BLaER1 (cell line): Measurements from ENCODE around the gene SLC12A3.

Experiments
- H3K27ac ChIP-seq: shearing (Covaris generic); formaldehyde crosslinking; 2 replicates; pipeline ENCODE4 v1.8.1; 2022
- H3K27me3 ChIP-seq: shearing (Covaris generic); formaldehyde crosslinking; 2 replicates; pipeline ENCODE4 v1.8.1; 2022
- H3K36me3 ChIP-seq: shearing (Covaris generic); formaldehyde crosslinking; 2 replicates; pipeline ENCODE4 v1.8.1; 2022
- H3K4me1 ChIP-seq: shearing (Covaris generic); formaldehyde crosslinking; 2 replicates; pipeline ENCODE4 v1.8.1; 2022
- H3K4me2 ChIP-seq: shearing (Covaris generic); formaldehyde crosslinking; 2 replicates; pipeline ENCODE4 v1.8.1; 2022
- H3K4me3 ChIP-seq: shearing (Covaris generic); formaldehyde crosslinking; 2 replicates; pipeline ENCODE4 v1.8.1; 2022
- H3K9ac ChIP-seq: shearing (Covaris generic); formaldehyde crosslinking; 2 replicates; pipeline ENCODE4 v1.8.1; 2022
- H3K9me3 ChIP-seq: shearing (Covaris generic); formaldehyde crosslinking; 2 replicates; pipeline ENCODE4 v1.8.1; 2022
- H4K20me1 ChIP-seq: shearing (Covaris generic); formaldehyde crosslinking; 2 replicates; pipeline ENCODE4 v1.8.1; 2022
- Cebpa-rat ChIP-seq: shearing (Covaris generic); IDR thresholded peaks from 2 replicates; pipeline ENCODE4 v1.8.1; 2022

The SLC12A3 gene, protein sequence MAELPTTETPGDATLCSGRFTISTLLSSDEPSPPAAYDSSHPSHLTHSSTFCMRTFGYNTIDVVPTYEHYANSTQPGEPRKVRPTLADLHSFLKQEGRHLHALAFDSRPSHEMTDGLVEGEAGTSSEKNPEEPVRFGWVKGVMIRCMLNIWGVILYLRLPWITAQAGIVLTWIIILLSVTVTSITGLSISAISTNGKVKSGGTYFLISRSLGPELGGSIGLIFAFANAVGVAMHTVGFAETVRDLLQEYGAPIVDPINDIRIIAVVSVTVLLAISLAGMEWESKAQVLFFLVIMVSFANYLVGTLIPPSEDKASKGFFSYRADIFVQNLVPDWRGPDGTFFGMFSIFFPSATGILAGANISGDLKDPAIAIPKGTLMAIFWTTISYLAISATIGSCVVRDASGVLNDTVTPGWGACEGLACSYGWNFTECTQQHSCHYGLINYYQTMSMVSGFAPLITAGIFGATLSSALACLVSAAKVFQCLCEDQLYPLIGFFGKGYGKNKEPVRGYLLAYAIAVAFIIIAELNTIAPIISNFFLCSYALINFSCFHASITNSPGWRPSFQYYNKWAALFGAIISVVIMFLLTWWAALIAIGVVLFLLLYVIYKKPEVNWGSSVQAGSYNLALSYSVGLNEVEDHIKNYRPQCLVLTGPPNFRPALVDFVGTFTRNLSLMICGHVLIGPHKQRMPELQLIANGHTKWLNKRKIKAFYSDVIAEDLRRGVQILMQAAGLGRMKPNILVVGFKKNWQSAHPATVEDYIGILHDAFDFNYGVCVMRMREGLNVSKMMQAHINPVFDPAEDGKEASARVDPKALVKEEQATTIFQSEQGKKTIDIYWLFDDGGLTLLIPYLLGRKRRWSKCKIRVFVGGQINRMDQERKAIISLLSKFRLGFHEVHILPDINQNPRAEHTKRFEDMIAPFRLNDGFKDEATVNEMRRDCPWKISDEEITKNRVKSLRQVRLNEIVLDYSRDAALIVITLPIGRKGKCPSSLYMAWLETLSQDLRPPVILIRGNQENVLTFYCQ

DNA sequence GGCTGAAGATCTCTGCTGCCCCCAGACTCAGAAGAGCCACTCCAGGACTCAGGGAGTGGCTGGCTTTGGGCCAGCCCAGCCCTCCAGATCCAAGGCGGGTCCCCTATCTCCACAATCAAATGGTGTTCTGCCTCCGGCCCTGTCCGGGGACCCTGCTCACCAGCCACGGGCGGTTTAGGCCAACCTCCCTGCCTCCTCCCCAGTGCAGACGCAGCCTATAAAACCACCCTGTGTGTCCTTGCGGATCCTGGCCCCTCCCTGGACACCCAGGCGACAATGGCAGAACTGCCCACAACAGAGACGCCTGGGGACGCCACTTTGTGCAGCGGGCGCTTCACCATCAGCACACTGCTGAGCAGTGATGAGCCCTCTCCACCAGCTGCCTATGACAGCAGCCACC, at the start of gene SLC12A3:
Gene SLC12A3, plus strand, starts transcription at position 248 of the 400 bp plus-strand sequence. Its CDS starts 29 bp downstream, at position 277.
- TF ChIP-seq Cebpa-rat: no peak
- Histone ChIP-seq H3K4me2 (no peak within 1 kb of the TSS), H3K4me3 (no peak within 1 kb of the TSS), H3K9ac (no peak within 1 kb of the TSS), H4K20me1 (no peaks in the 10 kb centered on the region), H3K27me3 (no peaks in the 10 kb centered on the region), H3K36me3 (no peaks in the 10 kb centered on the region), H3K4me1 (peaks cover 75% of the 10 kb centered on the region), H3K9me3 (no peaks in the 10 kb centered on the region), H3K27ac (peak within 1 kb of the TSS; percentile 19; the same call in 1 of the 2 replicates)

DNA sequence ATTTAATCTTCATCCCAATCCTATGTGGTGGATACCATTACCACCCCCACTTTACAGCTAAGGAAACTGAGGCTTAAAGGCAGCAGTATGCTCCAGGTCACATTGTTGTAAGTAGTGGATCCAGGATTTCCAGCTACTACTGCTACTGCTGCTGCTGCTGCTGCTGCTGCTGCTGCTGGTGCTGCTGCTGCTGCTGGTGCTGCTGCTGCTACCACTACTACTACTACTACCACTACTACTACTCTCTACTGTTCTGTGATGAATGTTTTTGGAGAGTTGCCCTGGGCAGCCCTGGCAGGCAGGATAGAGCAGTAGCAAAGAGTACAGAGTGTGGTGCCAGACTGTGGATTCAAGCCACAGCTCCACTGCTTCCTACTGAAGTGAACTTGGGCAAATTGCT, 49.3 kb upstream of the SLC12A3 start:
- Histone ChIP-seq H3K9me3 (no peaks in the 10 kb centered on the region), H3K4me1 (no peaks in the 10 kb centered on the region), H3K27me3 (no peaks in the 10 kb centered on the region), H3K36me3 (peaks cover 66% of the 10 kb centered on the region), H3K27ac (no peak overlapping the region), H3K4me2 (no peak overlapping the region), H4K20me1 (peaks cover 33% of the 10 kb centered on the region; the same call in 1 of the 2 replicates), H3K4me3 (no peak overlapping the region), H3K9ac (no peak overlapping the region)
- TF ChIP-seq Cebpa-rat: no peak

DNA sequence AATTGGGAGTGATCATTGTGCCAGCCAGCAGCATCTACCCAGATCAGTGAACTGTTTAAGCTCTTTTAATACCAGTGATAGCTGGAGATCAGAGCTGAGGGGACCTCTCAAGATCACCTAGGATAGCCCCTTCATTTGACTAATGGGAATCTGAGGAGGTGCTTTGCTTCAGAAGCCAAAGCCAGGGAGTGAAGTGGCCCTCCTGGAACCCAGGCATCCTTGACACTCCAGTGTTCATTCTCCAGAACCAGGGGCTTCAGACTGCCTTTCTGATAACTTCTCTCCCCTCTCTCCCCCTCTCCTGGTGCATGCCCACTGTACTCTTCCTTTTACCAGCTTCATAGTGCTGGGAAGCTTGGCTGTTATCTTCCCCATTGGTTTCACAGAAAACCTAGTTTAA, 48.0 kb upstream of the SLC12A3 start:
- no peak overlapping the region for H3K9ac ChIP-seq
- H3K4me2 ChIP-seq: no peak overlapping the region
- H3K27me3 ChIP-seq: no peaks in the 10 kb centered on the region
- no peaks in the 10 kb centered on the region for H3K9me3 ChIP-seq
- peaks cover 33% of the 10 kb centered on the region; the same call in 1 of the 2 replicates for H4K20me1 ChIP-seq
- no peak for TF ChIP-seq Cebpa-rat
- H3K4me1 ChIP-seq: no peaks in the 10 kb centered on the region
- peaks cover 74% of the 10 kb centered on the region for H3K36me3 ChIP-seq
- no peak overlapping the region for H3K4me3 ChIP-seq
- H3K27ac ChIP-seq: no peak overlapping the region

DNA sequence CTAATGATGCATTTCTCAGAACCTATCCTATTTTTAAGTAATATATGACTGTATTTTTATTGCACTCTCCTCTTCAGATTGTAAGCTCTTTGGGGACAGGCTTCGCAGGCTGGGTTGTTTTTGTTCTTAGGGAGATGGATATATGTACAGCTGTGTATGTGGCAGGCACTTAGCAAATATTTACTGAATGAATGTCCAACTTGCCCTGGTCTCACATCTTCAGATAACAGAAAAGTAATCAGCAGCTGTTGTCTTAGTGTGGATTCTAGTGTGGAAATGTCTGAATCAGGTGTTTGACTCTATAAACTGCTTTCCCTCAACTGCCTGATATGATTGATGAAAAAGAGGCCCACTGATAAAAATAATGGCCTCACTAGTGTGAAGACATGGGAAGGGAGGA, 47.1 kb upstream of the SLC12A3 start:
- TF ChIP-seq Cebpa-rat: no peak
- Histone ChIP-seq H3K36me3 (peaks cover 82% of the 10 kb centered on the region), H3K9ac (no peak overlapping the region), H3K4me2 (no peak overlapping the region), H3K9me3 (no peaks in the 10 kb centered on the region), H4K20me1 (peaks cover 29% of the 10 kb centered on the region; the same call in 1 of the 2 replicates), H3K27ac (no peak overlapping the region), H3K27me3 (no peaks in the 10 kb centered on the region), H3K4me3 (no peak overlapping the region), H3K4me1 (no peaks in the 10 kb centered on the region)

DNA sequence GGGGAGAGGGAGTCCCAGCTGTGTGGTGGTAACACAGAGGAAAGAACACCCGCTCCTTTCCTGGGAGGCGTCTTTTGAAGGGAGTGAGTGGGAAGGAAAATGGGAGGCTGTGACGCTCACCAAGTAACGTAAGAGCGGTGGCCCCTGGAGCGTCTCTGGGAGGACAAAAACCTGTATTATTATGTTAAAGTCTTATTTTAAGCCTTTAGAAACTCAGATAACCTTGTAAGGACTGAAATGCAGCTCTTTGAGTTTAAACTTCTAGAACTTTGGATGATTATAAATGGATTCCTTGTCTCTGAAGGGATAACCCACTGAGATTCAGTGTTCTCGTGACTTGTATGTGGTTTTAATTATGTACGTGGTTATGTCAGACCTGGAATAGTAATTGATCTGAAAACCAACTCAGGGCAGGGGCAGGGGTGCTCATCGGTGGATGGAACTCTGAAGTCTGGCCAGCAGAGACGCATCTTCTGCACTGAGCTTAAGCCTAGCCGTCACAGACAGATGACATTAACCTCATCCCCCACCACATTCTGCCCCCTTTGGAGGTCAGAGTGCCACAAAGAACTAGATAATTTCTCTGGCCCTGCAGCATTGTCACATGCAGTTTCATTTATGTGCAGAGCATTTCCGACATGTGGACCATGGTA, 41.8 kb upstream of the SLC12A3 start:
- no peaks in the 10 kb centered on the region for H3K4me1 ChIP-seq
- no peak overlapping the region for H3K4me2 ChIP-seq
- H3K36me3 ChIP-seq: peaks cover 94% of the 10 kb centered on the region
- 0 out of 2 replicates have a peak, but pooled peaks cover 8% of the 10 kb centered on the region for H4K20me1 ChIP-seq
- H3K4me3 ChIP-seq: no peak overlapping the region
- no peak for TF ChIP-seq Cebpa-rat
- H3K9me3 ChIP-seq: no peaks in the 10 kb centered on the region
- no peak overlapping the region for H3K27ac ChIP-seq
- no peaks in the 10 kb centered on the region for H3K27me3 ChIP-seq
- H3K9ac ChIP-seq: no peak overlapping the region

DNA sequence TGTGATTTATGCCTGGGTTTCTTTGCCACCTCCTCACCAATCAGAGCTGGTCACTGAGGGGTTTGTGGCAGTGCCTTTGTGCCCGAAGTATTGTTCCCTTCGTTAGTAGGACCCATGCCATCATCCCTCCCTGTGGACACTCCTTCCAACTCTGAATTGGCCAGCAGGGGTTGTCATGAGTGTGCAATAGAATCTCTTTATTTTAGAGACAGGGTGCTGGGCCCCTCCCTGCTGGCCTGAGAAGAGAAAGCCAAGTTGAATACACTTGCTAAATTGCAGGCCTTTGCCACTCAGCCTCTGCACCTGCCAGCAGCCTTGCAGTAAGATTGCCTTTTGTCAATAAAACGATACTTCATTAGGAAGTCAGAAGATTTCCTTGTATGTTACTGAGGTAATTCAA, 40.7 kb upstream of the SLC12A3 start:
- H4K20me1 ChIP-seq: peaks cover 9% of the 10 kb centered on the region
- no peaks in the 10 kb centered on the region for H3K4me1 ChIP-seq
- no peak overlapping the region for H3K4me2 ChIP-seq
- no peak overlapping the region for H3K27ac ChIP-seq
- peaks cover 93% of the 10 kb centered on the region for H3K36me3 ChIP-seq
- H3K27me3 ChIP-seq: no peaks in the 10 kb centered on the region
- no peak overlapping the region for H3K9ac ChIP-seq
- no peaks in the 10 kb centered on the region for H3K9me3 ChIP-seq
- no peak overlapping the region for H3K4me3 ChIP-seq
- no peak for TF ChIP-seq Cebpa-rat

DNA sequence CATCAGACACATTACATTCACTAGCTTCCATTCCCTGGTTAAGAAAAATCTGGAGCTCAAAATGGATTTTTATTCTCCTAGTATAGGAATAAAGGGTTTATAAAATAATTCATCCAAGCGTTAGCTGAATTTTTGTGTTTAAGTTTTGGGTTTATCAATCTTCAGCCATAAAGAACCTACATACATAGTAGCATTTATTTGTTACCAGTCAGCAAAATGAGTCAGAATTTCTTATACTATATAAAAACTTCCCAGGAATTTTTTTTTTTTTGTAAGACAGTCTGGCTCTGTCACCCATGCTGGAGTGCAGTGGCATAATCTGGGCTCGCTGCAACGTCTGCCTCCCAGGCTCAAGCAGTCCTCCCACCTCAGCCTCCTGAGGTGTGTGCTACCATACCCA, 40.2 kb upstream of the SLC12A3 start:
- peaks cover 1% of the 10 kb centered on the region; the same call in 1 of the 2 replicates for H3K4me1 ChIP-seq
- peaks cover 93% of the 10 kb centered on the region for H3K36me3 ChIP-seq
- no peaks in the 10 kb centered on the region for H3K27me3 ChIP-seq
- TF ChIP-seq Cebpa-rat: no peak
- H3K4me3 ChIP-seq: no peak overlapping the region
- H3K4me2 ChIP-seq: no peak overlapping the region
- H4K20me1 ChIP-seq: peaks cover 14% of the 10 kb centered on the region
- H3K27ac ChIP-seq: no peak overlapping the region
- H3K9me3 ChIP-seq: no peaks in the 10 kb centered on the region
- no peak overlapping the region for H3K9ac ChIP-seq

DNA sequence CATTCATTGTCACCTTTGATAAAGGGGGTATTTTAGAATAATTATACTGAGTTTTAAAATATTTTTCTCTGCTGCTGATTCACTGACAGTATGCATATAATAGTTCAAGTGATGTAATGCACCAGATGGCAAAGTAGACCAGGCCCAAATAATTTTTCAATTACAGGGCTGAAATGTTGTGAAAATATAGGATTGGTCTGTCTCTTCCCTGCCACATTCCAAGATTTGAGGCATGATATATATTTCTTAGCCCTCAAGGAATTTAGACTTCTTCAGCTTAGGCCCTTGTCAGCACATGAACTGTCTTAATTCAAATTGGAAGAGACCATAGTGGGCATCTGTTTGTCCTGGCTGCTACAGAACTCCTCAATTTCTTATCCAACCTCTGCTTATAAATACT, 39.2 kb upstream of the SLC12A3 start:
- Histone ChIP-seq H3K4me3 (no peak overlapping the region), H3K4me1 (peaks cover 10% of the 10 kb centered on the region), H3K9me3 (no peaks in the 10 kb centered on the region), H3K9ac (no peak overlapping the region), H3K4me2 (no peak overlapping the region), H3K27me3 (no peaks in the 10 kb centered on the region), H3K36me3 (peaks cover 93% of the 10 kb centered on the region), H4K20me1 (peaks cover 23% of the 10 kb centered on the region), H3K27ac (no peak overlapping the region)
- no peak for TF ChIP-seq Cebpa-rat

DNA sequence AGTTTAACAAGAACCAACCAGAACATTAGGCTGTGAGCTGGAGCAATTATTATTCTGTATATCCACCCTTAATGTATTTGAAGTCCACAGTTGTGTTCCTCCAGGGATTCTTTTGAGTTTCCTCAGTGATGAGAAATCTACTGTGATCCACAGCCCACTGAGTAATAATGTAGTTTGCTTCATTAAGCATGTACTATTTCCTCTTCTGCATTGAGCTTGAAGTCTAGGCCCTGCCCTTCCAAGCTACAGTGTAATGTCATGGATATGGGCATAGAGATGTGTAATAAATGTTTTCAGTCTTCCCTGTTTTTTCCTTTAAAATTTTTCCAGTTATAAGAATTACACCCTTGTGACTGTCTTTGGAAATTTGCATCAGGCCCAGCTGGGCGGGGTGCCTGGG, 36.4 kb upstream of the SLC12A3 start:
- Histone ChIP-seq H3K4me2 (no peak overlapping the region), H3K27ac (no peak overlapping the region), H3K4me3 (no peak overlapping the region), H3K36me3 (peaks cover 90% of the 10 kb centered on the region), H4K20me1 (peaks cover 51% of the 10 kb centered on the region), H3K9me3 (no peaks in the 10 kb centered on the region), H3K27me3 (no peaks in the 10 kb centered on the region; the same call in 1 of the 2 replicates), H3K4me1 (peaks cover 22% of the 10 kb centered on the region), H3K9ac (no peak overlapping the region)
- no peak for TF ChIP-seq Cebpa-rat
